ENCODE measurements around the gene PPP1R3G.

PPP1R3G gene

DNA sequence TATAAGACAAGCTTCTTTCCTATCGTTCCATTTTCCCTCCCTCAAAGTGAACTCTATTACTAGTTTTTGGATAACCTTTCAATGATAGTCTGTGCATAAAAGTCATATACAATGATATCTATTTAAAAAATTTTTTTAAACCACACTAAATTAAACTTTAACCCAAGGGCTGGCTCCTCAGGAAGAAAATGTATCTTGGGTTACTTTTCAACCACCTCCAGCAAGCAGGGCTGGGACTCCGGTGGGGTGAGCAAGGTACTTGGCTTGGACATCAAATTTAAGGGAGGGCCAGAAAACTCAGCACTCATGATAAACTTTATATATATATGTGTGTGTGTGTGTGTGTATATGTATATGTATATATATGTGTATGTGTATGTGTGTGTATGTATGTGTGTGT is 13.9 kb upstream of the PPP1R3G start:
- TF ChIP-seq, protein P1, sequence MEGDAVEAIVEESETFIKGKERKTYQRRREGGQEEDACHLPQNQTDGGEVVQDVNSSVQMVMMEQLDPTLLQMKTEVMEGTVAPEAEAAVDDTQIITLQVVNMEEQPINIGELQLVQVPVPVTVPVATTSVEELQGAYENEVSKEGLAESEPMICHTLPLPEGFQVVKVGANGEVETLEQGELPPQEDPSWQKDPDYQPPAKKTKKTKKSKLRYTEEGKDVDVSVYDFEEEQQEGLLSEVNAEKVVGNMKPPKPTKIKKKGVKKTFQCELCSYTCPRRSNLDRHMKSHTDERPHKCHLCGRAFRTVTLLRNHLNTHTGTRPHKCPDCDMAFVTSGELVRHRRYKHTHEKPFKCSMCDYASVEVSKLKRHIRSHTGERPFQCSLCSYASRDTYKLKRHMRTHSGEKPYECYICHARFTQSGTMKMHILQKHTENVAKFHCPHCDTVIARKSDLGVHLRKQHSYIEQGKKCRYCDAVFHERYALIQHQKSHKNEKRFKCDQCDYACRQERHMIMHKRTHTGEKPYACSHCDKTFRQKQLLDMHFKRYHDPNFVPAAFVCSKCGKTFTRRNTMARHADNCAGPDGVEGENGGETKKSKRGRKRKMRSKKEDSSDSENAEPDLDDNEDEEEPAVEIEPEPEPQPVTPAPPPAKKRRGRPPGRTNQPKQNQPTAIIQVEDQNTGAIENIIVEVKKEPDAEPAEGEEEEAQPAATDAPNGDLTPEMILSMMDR (IDR thresholded peaks at IDR 0.05; ENCODE audit: insufficient read depth, missing control alignments), result no peak
- DNase-seq (ENCODE audit: insufficient read length, low spot score), result no peak
- no peak for FAIRE-seq

DNA sequence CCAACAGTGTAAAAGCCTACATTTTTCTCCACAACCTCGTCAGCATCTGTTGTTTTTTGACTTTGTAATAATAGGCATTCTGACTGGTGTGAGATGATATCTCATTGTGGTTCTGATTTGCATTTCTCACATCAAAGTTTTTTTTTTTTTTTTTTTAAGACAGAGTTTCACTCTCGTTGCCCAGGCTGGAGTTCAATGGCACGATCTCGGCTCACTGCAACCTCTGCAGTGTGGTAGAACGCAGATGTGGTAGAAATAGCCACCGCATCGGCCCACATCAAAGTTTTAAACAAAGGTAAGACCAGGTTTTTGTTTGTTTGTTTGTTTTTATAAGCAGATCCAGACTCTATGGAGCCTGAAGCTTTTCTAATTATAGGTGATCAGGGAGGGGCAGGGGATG is 12.7 kb upstream of the PPP1R3G start:
- FAIRE-seq (no peak), DNase-seq (ENCODE audit: insufficient read length, low spot score) (no peak)
- TF ChIP-seq, protein P1 (IDR thresholded peaks at IDR 0.05; ENCODE audit: insufficient read depth, missing control alignments), result no peak

- TF ChIP-seq, protein P1 (IDR thresholded peaks at IDR 0.05; ENCODE audit: insufficient read depth, missing control alignments), result no peak
- DNase-seq (ENCODE audit: insufficient read length, low spot score) (no peak), FAIRE-seq (no peak)
Measured at GRCh38 chr6:5073992-5074391, 11.1 kb upstream of the PPP1R3G start.

- TF ChIP-seq, protein P1 (IDR thresholded peaks at IDR 0.05; ENCODE audit: insufficient read depth, missing control alignments), result no peak
- DNase-seq (ENCODE audit: insufficient read length, low spot score) (no peak), FAIRE-seq (no peak)
Measured at GRCh38 chr6:5076931-5077330, 8.2 kb upstream of the PPP1R3G start.

GRCh38 chr6:5078121-5078669 is 6.9 kb upstream of the PPP1R3G start:
- FAIRE-seq (no peak), DNase-seq (ENCODE audit: insufficient read length, low spot score) (no peak)
- TF ChIP-seq, protein P1 (IDR thresholded peaks at IDR 0.05; ENCODE audit: insufficient read depth, missing control alignments), result no peak

DNA sequence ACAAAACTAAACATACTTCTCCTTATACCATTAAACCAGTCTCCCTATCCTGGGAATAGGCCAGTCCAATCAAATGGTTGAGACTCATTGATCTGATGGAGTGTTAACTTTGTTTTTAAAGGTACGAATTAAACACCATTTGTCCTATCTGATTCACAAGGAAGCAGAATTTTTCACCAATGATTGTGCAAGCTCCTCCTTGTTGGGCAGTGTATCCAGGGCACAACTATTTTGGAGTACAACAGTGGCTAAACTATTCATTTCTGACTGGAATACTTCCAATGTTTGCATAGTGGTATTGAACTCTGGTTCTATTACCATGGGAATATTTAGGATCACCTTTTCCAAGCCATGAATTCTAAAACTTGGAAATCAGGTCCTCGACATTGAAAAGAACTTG is 5.4 kb upstream of the PPP1R3G start:
- FAIRE-seq (no peak), DNase-seq (ENCODE audit: insufficient read length, low spot score) (no peak)
- TF ChIP-seq, protein P1 (IDR thresholded peaks at IDR 0.05; ENCODE audit: insufficient read depth, missing control alignments), result no peak

DNA sequence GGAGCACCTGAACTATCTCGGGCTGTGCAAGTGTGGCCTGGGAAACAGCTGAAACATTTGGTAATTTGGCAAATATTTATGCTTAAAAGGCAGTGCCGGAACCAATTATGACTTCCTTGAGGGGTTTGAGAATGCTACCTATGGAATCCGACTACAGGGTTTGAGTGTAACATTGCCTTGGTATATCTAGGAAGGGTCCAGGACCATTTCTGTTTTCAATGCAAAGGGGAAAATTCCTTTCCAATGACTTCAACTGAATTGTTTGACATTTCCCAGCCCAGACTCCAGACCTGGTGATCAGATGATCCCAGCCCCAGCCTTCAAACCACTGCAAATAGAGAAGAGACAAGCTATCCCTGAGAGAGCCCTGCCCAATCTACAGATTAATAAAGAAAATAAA is 4.6 kb upstream of the PPP1R3G start:
- TF ChIP-seq, protein P1 (IDR thresholded peaks at IDR 0.05; ENCODE audit: insufficient read depth, missing control alignments), result no peak
- DNase-seq (ENCODE audit: insufficient read length, low spot score), result no peak
- no peak for FAIRE-seq

All from D721Med (cell line).